Fibroblast of villous mesenchyme (primary cell): Measurements from ENCODE around the gene DUSP7. TPM values are rescaled to one million over a fixed set of nuclear protein-coding genes. Genes with fewer than 3 reads are reported as not detected.

Source experiments
- DNase-seq: peaks from one replicate; pipeline ENCODE4 v3.0.0-alpha.2; 2010; ENCODE audit warnings: low read depth
- H3K4me3 ChIP-seq: 2 replicates; pipeline ENCODE4 v1.5.1; 2011; ENCODE audit warnings: low read depth, mild to moderate bottlenecking, low read length
- CTCF ChIP-seq: IDR thresholded peaks from 2 replicates; pipeline ENCODE4 v1.5.1; 2012; ENCODE audit warnings: low read depth, mild to moderate bottlenecking, low read length; ENCODE audit not compliant: insufficient read depth
- total RNA-seq: library from RNA; depleted of rRNA; stranded (reverse); fragments of >200 nt; gene quantifications from 2 replicates; pipeline ENCODE4 v1.2.3, GENCODE V29; 2012

The DUSP7 gene
- total RNA-seq, result 20.9 and 21.2 TPM in 2 replicates

- peak; percentile 72 for DNase-seq
- peak within 1 kb of the TSS; percentile 95 for H3K4me3 ChIP-seq
- no peak for TF ChIP-seq CTCF
These were observed at the start of gene DUSP7 for GRCh38 chr3:52056521-52056967. Gene DUSP7 (minus strand): TSS chr3:52056571. CDS start chr3:52056366, 205 bp downstream.

GRCh38 chr3:52104684-52105640 is 48.6 kb upstream of the DUSP7 start:
- DNase-seq, result no peak
- no peak overlapping the region for H3K4me3 ChIP-seq
- TF ChIP-seq CTCF, result no peak

GRCh38 chr3:52102934-52103333 is 46.6 kb upstream of the DUSP7 start:
- H3K4me3 ChIP-seq, result no peak overlapping the region
- TF ChIP-seq CTCF, result no peak
- DNase-seq, result no peak

- H3K4me3 ChIP-seq, result no peak overlapping the region
- TF ChIP-seq CTCF, result no peak
- no peak for DNase-seq
These were observed 42.6 kb upstream of the DUSP7 start for GRCh38 chr3:52099001-52099401.

- TF ChIP-seq CTCF, result no peak
- no peak overlapping the region for H3K4me3 ChIP-seq
- no peak for DNase-seq
These were observed 41.6 kb upstream of the DUSP7 start for GRCh38 chr3:52097851-52098507.

GRCh38 chr3:52095990-52096775 is 39.8 kb upstream of the DUSP7 start:
- TF ChIP-seq CTCF, result no peak
- H3K4me3 ChIP-seq, result no peak overlapping the region
- DNase-seq, result no peak
